MM.1S (cell line): ENCODE data around the gene THTPA.
A peak's percentile ranks its signal among the peaks of the same experiment; 100 is the strongest.

ENCODE experiments used
- DNase-seq: peaks from one replicate; pipeline ENCODE4 v3.0.0-alpha.2; 2015
- H2AFZ ChIP-seq: fragments of 300-600 bp; sonication (generic); 2 replicates; pipeline ENCODE4 v1.6.0; 2016; ENCODE audit warnings: antibody characterized with exemption, low read length
- H3F3A ChIP-seq: fragments of 300-600 bp; sonication (generic); 2 replicates; pipeline ENCODE4 v1.6.1; 2016; ENCODE audit warnings: mild to moderate bottlenecking, antibody characterized with exemption, low read length, moderate library complexity, mixed read lengths; ENCODE audit not compliant: insufficient read depth
- H3K27ac ChIP-seq: fragments of 300-600 bp; sonication (generic); 2 replicates; pipeline ENCODE4 v1.5.1; 2016; ENCODE audit warnings: mild to moderate bottlenecking, low read length
- H3K27me3 ChIP-seq: fragments of 300-600 bp; sonication (generic); replicated peaks from 2 replicates; pipeline ENCODE4 v1.6.0; 2016; ENCODE audit warnings: low read length; ENCODE audit not compliant: insufficient read depth
- H3K36me3 ChIP-seq: fragments of 300-600 bp; sonication (generic); replicated peaks from 2 replicates; pipeline ENCODE4 v1.6.1; 2016; ENCODE audit warnings: mild to moderate bottlenecking, low read length, mixed read lengths; ENCODE audit not compliant: insufficient read depth
- H3K4me1 ChIP-seq: fragments of 300-600 bp; sonication (generic); 2 replicates; pipeline ENCODE4 v1.6.1; 2016; ENCODE audit warnings: low read length, mixed read lengths
- H3K4me2 ChIP-seq: fragments of 300-600 bp; sonication (generic); 2 replicates; pipeline ENCODE4 v1.6.0; 2016; ENCODE audit warnings: low read depth, low read length
- H3K4me3 ChIP-seq: fragments of 300-600 bp; sonication (generic); 2 replicates; pipeline ENCODE4 v1.5.1; 2016; ENCODE audit warnings: low read length, mixed read lengths
- H3K79me2 ChIP-seq: fragments of 300-600 bp; sonication (generic); 2 replicates; pipeline ENCODE4 v1.6.1; 2016; ENCODE audit warnings: mixed run types, low read length, mixed read lengths
- H3K9ac ChIP-seq: fragments of 300-600 bp; sonication (generic); 2 replicates; pipeline ENCODE4 v1.6.1; 2016; ENCODE audit warnings: low read length, mixed read lengths
- H3K9me2 ChIP-seq: fragments of 300-600 bp; sonication (generic); replicated peaks from 2 replicates; pipeline ENCODE4 v1.6.1; 2016; ENCODE audit warnings: mild to moderate bottlenecking, low read length, mixed read lengths; ENCODE audit not compliant: insufficient read depth
- H3K9me3 ChIP-seq: fragments of 300-600 bp; sonication (generic); replicated peaks from 2 replicates; pipeline ENCODE4 v1.6.1; 2016; ENCODE audit warnings: mild to moderate bottlenecking, low read length, mixed read lengths; ENCODE audit not compliant: insufficient read depth
- H4K20me1 ChIP-seq: fragments of 300-600 bp; sonication (generic); 2 replicates; pipeline ENCODE4 v1.6.1; 2016; ENCODE audit warnings: mild to moderate bottlenecking, low read length, moderate library complexity, mixed read lengths; ENCODE audit not compliant: insufficient read depth
- EZH2 ChIP-seq: fragments of 300-600 bp; sonication (generic); optimal IDR thresholded peaks from 2 replicates; pipeline ENCODE3; 2017; ENCODE audit warnings: low read depth, mild to moderate bottlenecking, antibody characterized with exemption, low read length, mixed read lengths
- EZH2phosphoT487 ChIP-seq: fragments of 300-600 bp; sonication (generic); IDR thresholded peaks from 2 replicates; pipeline ENCODE4 v1.6.1; 2018; ENCODE audit warnings: antibody characterized with exemption, low read length
- TF ChIP-seq, protein P1 (sequence below): fragments of 300-600 bp; sonication (generic); IDR thresholded peaks from 2 replicates; pipeline ENCODE4 v1.5.1; 2016; ENCODE audit warnings: antibody characterized with exemption, low read length, mixed read lengths

Gene THTPA

GRCh38 chr14:23566778-23567185, 10.7 kb downstream of the THTPA start:
- Histone ChIP-seq H3K4me2 (peak overlapping the region; percentile 73; the same call in 1 of the 2 replicates), H3K9me3 (no peaks in the 10 kb centered on the region), H3K9me2 (no peaks in the 10 kb centered on the region), H3F3A (no peaks in the 10 kb centered on the region), H3K79me2 (0 out of 2 replicates have a peak, but pooled peaks cover 8% of the 10 kb centered on the region), H3K9ac (peak overlapping the region; percentile 46; the same call in 1 of the 2 replicates), H3K4me3 (peak overlapping the region; percentile 81), H3K4me1 (no peaks in the 10 kb centered on the region), H3K27me3 (no peaks in the 10 kb centered on the region), H3K27ac (no peak overlapping the region), H2AFZ (peak overlapping the region; percentile 79; the same call in 1 of the 2 replicates), H3K36me3 (no peaks in the 10 kb centered on the region), H4K20me1 (no peaks in the 10 kb centered on the region)
- DNase-seq: no peak
- no peak for TF ChIP-seq EZH2
- TF ChIP-seq, protein P1, sequence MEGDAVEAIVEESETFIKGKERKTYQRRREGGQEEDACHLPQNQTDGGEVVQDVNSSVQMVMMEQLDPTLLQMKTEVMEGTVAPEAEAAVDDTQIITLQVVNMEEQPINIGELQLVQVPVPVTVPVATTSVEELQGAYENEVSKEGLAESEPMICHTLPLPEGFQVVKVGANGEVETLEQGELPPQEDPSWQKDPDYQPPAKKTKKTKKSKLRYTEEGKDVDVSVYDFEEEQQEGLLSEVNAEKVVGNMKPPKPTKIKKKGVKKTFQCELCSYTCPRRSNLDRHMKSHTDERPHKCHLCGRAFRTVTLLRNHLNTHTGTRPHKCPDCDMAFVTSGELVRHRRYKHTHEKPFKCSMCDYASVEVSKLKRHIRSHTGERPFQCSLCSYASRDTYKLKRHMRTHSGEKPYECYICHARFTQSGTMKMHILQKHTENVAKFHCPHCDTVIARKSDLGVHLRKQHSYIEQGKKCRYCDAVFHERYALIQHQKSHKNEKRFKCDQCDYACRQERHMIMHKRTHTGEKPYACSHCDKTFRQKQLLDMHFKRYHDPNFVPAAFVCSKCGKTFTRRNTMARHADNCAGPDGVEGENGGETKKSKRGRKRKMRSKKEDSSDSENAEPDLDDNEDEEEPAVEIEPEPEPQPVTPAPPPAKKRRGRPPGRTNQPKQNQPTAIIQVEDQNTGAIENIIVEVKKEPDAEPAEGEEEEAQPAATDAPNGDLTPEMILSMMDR: 0 out of 2 replicates have a peak, but pooled peaks have one; percentile 6

GRCh38 chr14:23567186-23568020, 11.3 kb downstream of the THTPA start, which contains the start of gene AP1G2:
AP1G2 (minus strand) TSS chr14:23567791; CDS start chr14:23567314, 477 bp downstream.
- Histone ChIP-seq H3K79me2 (0 out of 2 replicates have a peak, but pooled peaks cover 8% of the 10 kb centered on the region), H3K9me3 (no peaks in the 10 kb centered on the region), H3K9me2 (no peaks in the 10 kb centered on the region), H3K4me1 (no peaks in the 10 kb centered on the region), H2AFZ (peak within 1 kb of the TSS; percentile 79; the same call in 1 of the 2 replicates), H3K36me3 (no peaks in the 10 kb centered on the region), H3F3A (no peaks in the 10 kb centered on the region), H3K9ac (peak within 1 kb of the TSS; percentile 46; the same call in 1 of the 2 replicates), H3K4me3 (peak within 1 kb of the TSS; percentile 81), H3K27me3 (no peaks in the 10 kb centered on the region), H3K4me2 (peak within 1 kb of the TSS; percentile 73; the same call in 1 of the 2 replicates), H3K27ac (peak within 1 kb of the TSS; percentile 19; the same call in 1 of the 2 replicates), H4K20me1 (no peaks in the 10 kb centered on the region)
- TF ChIP-seq EZH2phosphoT487 (no peak), EZH2 (no peak)
- TF ChIP-seq, protein P1: no peak
- peak; percentile 77 for DNase-seq

DNA sequence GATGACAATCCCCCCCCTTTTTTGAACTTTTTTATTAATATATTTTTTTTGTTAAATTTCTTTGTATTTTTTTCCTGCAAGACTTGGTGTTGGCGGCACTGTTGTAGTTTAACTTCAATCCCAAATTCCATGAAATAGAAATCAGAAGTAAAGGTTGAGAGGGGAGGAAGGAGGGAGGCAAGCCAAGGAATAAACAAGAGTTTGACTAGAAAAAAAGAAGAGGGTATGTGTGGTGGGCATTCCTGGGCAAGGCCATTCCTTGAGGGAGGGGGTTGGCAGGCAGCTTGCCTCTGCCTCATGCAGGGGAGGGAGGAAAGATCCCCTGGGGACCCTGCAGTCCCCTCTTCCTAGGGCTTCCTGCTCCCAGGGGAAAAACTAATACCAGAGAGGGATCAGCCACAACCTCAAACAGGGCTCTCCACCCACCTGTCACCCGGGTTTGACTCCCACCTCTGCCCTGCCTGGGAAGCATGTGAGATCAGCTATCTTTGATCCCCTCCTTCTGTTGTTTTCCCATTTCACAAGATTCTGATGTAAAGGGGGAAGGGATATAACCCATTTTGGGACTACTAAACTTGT, 12.0 kb downstream of the THTPA start:
- peak overlapping the region; percentile 81; the same call in 1 of the 2 replicates for H3K4me3 ChIP-seq
- no peak for TF ChIP-seq EZH2
- TF ChIP-seq, protein P1: no peak
- TF ChIP-seq EZH2phosphoT487: no peak

More for the DNA sequence above, 12.0 kb downstream of the THTPA start:
- Histone ChIP-seq H3K79me2 (0 out of 2 replicates have a peak, but pooled peaks cover 8% of the 10 kb centered on the region), H3K27ac (no peak overlapping the region), H3K4me2 (peak overlapping the region; percentile 21; the same call in 1 of the 2 replicates), H3K9me2 (no peaks in the 10 kb centered on the region), H2AFZ (0 out of 2 replicates have a peak overlapping the region, but pooled peaks have one; percentile 79), H3K9me3 (no peaks in the 10 kb centered on the region), H3K36me3 (no peaks in the 10 kb centered on the region), H4K20me1 (no peaks in the 10 kb centered on the region), H3K4me1 (no peaks in the 10 kb centered on the region), H3K27me3 (no peaks in the 10 kb centered on the region), H3K9ac (peak overlapping the region; percentile 46; the same call in 1 of the 2 replicates), H3F3A (no peaks in the 10 kb centered on the region)
- DNase-seq: no peak
